Spleen (tissue), 11 donors: ENCODE data around the gene CSTPP1. TPM values are rescaled to one million over a fixed set of nuclear protein-coding genes. Genes with fewer than 3 reads are reported as not detected.

ENCODE experiments used
- DNase-seq: peaks from one replicate; pipeline ENCODE4 v3.0.0-alpha.2; 2020
- H3K27ac ChIP-seq, 8 donors: fragments of 200-600 bp; sonication (generic) in 7 of 8; 1 replicate in 4 of 8; 2 replicates in 4 of 8; pipeline versions ENCODE4 v1.5.0 to v1.8.0; 2016 to 2021; ENCODE audit warnings: inconsistent platforms in 4 of 8, mild to moderate bottlenecking in 4 of 8, moderate library complexity in 1 of 8
- H3K27me3 ChIP-seq, 7 donors: fragments of 200-600 bp; sonication (generic) in 6 of 7; replicated peaks in 1 of 7; 1 replicate in 4 of 7; 2 replicates in 3 of 7; pipeline versions ENCODE4 v1.5.0 to v1.8.0; 2016 to 2021; ENCODE audit warnings: inconsistent platforms in 3 of 7, mild to moderate bottlenecking in 1 of 7
- H3K36me3 ChIP-seq, 6 donors: fragments of 200-600 bp; sonication (generic) in 5 of 6; 1 replicate in 4 of 6; 2 replicates in 2 of 6; pipeline versions ENCODE4 v1.5.0 to v1.8.0; 2016 to 2021; ENCODE audit warnings: inconsistent platforms in 2 of 6
- H3K4me1 ChIP-seq, 6 donors: fragments of 200-600 bp; sonication (generic) in 5 of 6; 1 replicate in 3 of 6; 2 replicates in 3 of 6; pipeline versions ENCODE4 v1.5.0 to v1.8.0; 2016 to 2021; ENCODE audit warnings: inconsistent platforms in 3 of 6
- H3K4me3 ChIP-seq, 8 donors: fragments of 200-600 bp; sonication (generic) in 7 of 8; 1 replicate in 4 of 8; 2 replicates in 4 of 8; pipeline versions ENCODE4 v1.5.0 to v1.8.0; 2016 to 2021; ENCODE audit warnings: inconsistent platforms in 4 of 8, mild to moderate bottlenecking in 4 of 8, moderate library complexity in 2 of 8
- H3K9me3 ChIP-seq, 8 donors: fragments of 200-600 bp; sonication (generic) in 7 of 8; 1 replicate in 4 of 8; 2 replicates in 4 of 8; pipeline versions ENCODE4 v1.5.0 to v1.8.0; 2016 to 2021; ENCODE audit warnings: inconsistent platforms in 4 of 8
- CTCF ChIP-seq, 11 experiments: fragments of 200-600 bp in 7 of 11; fragments of 450-650 bp in 4 of 11; sonication (generic) in 4 of 11; IDR thresholded peaks in 8 of 11; conservative IDR thresholded peaks in 3 of 11; 1 replicate in 7 of 11; 2 replicates in 4 of 11; pipeline versions ENCODE4 v1.4.0 to v1.8.0; 2016 to 2021; ENCODE audit warnings: antibody characterized with exemption in 11 of 11, inconsistent platforms in 4 of 11, mild to moderate bottlenecking in 1 of 11
- POLR2A ChIP-seq, 3 donors: fragments of 450-650 bp; IDR thresholded peaks; one replicate each; pipeline ENCODE4 v1.5.1; 2017; ENCODE audit warnings: antibody characterized with exemption in 3 of 3, mild to moderate bottlenecking in 1 of 3
- POLR2AphosphoS5 ChIP-seq, 3 donors: sonication (generic); formaldehyde crosslinking; IDR thresholded peaks; one replicate each; pipeline ENCODE4 v1.5.1; 2017; ENCODE audit warnings: antibody characterized with exemption in 3 of 3
- WGBS, 5 donors: extraction: QIAGEN DNeasy Blood & Tissue Kit in 3 of 5; methylation state at CpG; one replicate each; pipeline versions ENCODE4 v1.1.5 to v1.1.7; 2013 to 2018; 5-methylcytosine and 5-hydroxymethylcytosine counted together
- intact Hi-C: fragments of 100-400 bp; cut with DNase I; formaldehyde crosslinking; loops from one replicate; pipeline ENCODE4 v1.15.0; 2023; ENCODE audit warnings: low total_unique reads
- polyA plus RNA-seq, 3 donors: library from polyadenylated mRNA; stranded (reverse); fragments of 200-250 nt; gene quantifications; one replicate each; pipeline ENCODE4 v1.2.1, GENCODE V29; 2013
- total RNA-seq, 7 donors: library from RNA; depleted of rRNA in 3 of 7; stranded (reverse); fragments of >200 nt in 3 of 7; fragmentation: NEBNext Ultra II Directional in 4 of 7; extraction: Animal tissue kit (Norgen Biotek cat#: 25700) in 4 of 7; gene quantifications; one replicate each; pipeline versions ENCODE4 v1.1.0 to v1.2.1, GENCODE V29; 2016 to 2021
- donor health status: healthy with polysubstance abuse.
- donor health status: DM: no; HTN: no; CAD: no; lungs with moderate emphysema.
- donor health status: DM: no; HTN: no; CAD: no.
- donor health status: Bipolar disorder and iron deficiency.
- donor health status: healthy.
- donor health status: DM: no; HTN: no; CAD: no.
- donor health status: DM: yes; HTN: yes; CAD: no.

CSTPP1 gene
- total and polyA plus RNA-seq, 10 donors, result 8.6 to 23.0 (median 14.4) TPM

GRCh38 chr11:47155879-47156278, 219.3 kb downstream of the CSTPP1 start:
- WGBS, 5 donors, result 91 to 98% (median 96%) methylated on average over 4 of the region's 4 CpGs
- intact Hi-C loops, result no loop called here
- DNase-seq, result no peak
- peaks cover 0 to 30% (median 4%) of the 10 kb centered on the region in 6 donors for H3K36me3 ChIP-seq
- H3K4me3 ChIP-seq, result no peak overlapping the region
- peak overlapping the region in 1 of 8 donors; percentile 60 for H3K27ac ChIP-seq
- H3K4me1 ChIP-seq, result peaks cover 8 to 45% (median 27%) of the 10 kb centered on the region in 6 donors
- TF ChIP-seq CTCF (IDR thresholded peaks at IDR 0.05 in 8 of 11, conservative IDR thresholded peaks at IDR 0.05 in 3 of 11) (no peak), POLR2AphosphoS5 (IDR thresholded peaks at IDR 0.05) (no peak)
- H3K27me3 ChIP-seq, result no peaks in the 10 kb centered on the region
- no peaks in the 10 kb centered on the region for H3K9me3 ChIP-seq

GRCh38 chr11:47156333-47156732, 219.8 kb downstream of the CSTPP1 start:
- TF ChIP-seq POLR2A (IDR thresholded peaks at IDR 0.05), result no peak
- 88 to 92% (median 91%) methylated on average over 6 of the region's 6 CpGs for WGBS, 5 donors
- intact Hi-C loops, result no loop called here
- no peak for DNase-seq
- Histone ChIP-seq H3K27me3 (no peaks in the 10 kb centered on the region), H3K4me1 (peaks cover 8 to 50% (median 30%) of the 10 kb centered on the region in 6 donors), H3K9me3 (no peaks in the 10 kb centered on the region), H3K4me3 (no peak overlapping the region), H3K27ac (no peak overlapping the region), H3K36me3 (peaks cover 0 to 30% (median 4%) of the 10 kb centered on the region in 6 donors)

GRCh38 chr11:47156951-47157350, 220.4 kb downstream of the CSTPP1 start:
- Histone ChIP-seq H3K4me3 (no peak overlapping the region), H3K4me1 (peaks cover 8 to 55% (median 32%) of the 10 kb centered on the region in 6 donors), H3K36me3 (peaks cover 0 to 33% (median 4%) of the 10 kb centered on the region in 6 donors), H3K27me3 (no peaks in the 10 kb centered on the region), H3K27ac (no peak overlapping the region), H3K9me3 (no peaks in the 10 kb centered on the region)
- WGBS, 5 donors, result 87 to 95% (median 93%) methylated on average over 8 to 20 of the region's 20 CpGs
- DNase-seq, result no peak
- intact Hi-C loops, result no loop called here
- TF ChIP-seq POLR2AphosphoS5 (IDR thresholded peaks at IDR 0.05) (peak in 2 of 3 donors; percentile 31 to 64), CTCF (IDR thresholded peaks at IDR 0.05 in 8 of 11, conservative IDR thresholded peaks at IDR 0.05 in 3 of 11) (no peak)

GRCh38 chr11:47157805-47158204, 221.2 kb downstream of the CSTPP1 start:
- TF ChIP-seq POLR2A (IDR thresholded peaks at IDR 0.05) (no peak), CTCF (IDR thresholded peaks at IDR 0.05 in 8 of 11, conservative IDR thresholded peaks at IDR 0.05 in 3 of 11) (no peak), POLR2AphosphoS5 (IDR thresholded peaks at IDR 0.05) (no peak)
- Histone ChIP-seq H3K36me3 (peaks cover 0 to 40% (median 7%) of the 10 kb centered on the region in 6 donors), H3K27ac (no peak overlapping the region), H3K27me3 (no peaks in the 10 kb centered on the region), H3K4me3 (no peak overlapping the region), H3K4me1 (peaks cover 5 to 55% (median 30%) of the 10 kb centered on the region in 6 donors), H3K9me3 (no peaks in the 10 kb centered on the region)
- intact Hi-C loops, result no loop called here
- WGBS, 5 donors, result 83 to 94% (median 89%) methylated on average over 7 to 8 of the region's 8 CpGs
- DNase-seq, result no peak

- intact Hi-C loops, result no loop called here
- H3K27me3 ChIP-seq, result no peaks in the 10 kb centered on the region
- H3K27ac ChIP-seq, result no peak overlapping the region
- 65 to 81% (median 78%) methylated on average over 5 of the region's 5 CpGs for WGBS, 5 donors
- peaks cover under 1 to 52% (median 26%) of the 10 kb centered on the region in 6 donors for H3K4me1 ChIP-seq
- H3K4me3 ChIP-seq, result no peak overlapping the region
- no peaks in the 10 kb centered on the region for H3K9me3 ChIP-seq
- peaks cover 0 to 45% (median 8%) of the 10 kb centered on the region in 6 donors for H3K36me3 ChIP-seq
- TF ChIP-seq POLR2AphosphoS5 (IDR thresholded peaks at IDR 0.05) (no peak), POLR2A (IDR thresholded peaks at IDR 0.05) (no peak), CTCF (IDR thresholded peaks at IDR 0.05 in 8 of 11, conservative IDR thresholded peaks at IDR 0.05 in 3 of 11) (no peak)
- no peak for DNase-seq
These were observed 221.7 kb downstream of the CSTPP1 start for GRCh38 chr11:47158242-47158641.
